Measurements from ENCODE around the gene AKR7A3. TPM values are rescaled to one million over a fixed set of nuclear protein-coding genes. Genes with fewer than 3 reads are reported as not detected.

AKR7A3 gene
- total and polyA plus RNA-seq, 9 of the 15 experiments (the other 6 are each of a cell fraction or from before 2014, with no cell fraction given), result 0.04 to 1.5 (median 0.44) TPM; not detected in 1

DNA sequence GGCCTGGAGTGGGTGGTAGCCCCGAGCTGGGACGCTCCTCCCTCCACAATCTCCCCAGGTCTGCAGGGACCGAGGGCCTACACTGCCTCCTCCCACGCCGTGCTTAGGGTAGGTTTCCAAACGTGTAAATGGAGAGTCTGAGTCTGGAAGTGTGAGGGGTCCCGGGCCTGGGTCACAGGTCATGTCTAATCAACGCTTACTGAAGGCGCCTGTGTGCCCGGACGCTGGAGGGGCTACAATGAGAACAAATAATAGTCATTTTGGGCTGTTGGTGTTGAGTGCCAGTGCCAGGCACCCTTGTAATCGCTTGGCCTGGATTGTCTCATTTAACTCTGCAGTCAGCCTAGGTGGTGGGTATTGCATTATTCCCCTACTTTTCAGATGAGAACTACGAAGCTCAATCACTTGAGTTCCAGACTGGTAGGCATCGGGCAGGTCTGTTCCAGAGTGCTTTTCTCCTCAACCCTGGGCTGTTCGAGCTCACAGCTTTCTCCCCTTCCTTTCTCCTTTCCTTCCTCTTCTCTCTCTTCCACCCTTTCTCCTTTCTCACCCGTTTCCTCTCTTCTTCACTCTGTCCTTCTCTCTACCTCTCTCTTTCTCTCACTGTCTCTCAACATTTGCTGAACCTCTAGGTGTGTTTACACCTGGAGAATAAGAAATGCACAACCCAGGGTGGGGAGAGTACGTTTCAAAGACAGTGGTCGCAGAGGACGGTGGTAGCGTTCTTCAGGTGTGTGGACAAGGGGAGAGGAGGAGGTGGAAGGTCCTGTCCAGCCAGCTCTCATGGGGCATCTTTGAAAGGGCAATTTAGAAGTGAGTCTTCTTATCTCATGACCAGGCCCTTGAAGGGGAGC lies 24.4 kb upstream of the AKR7A3 start (continued):
- TF ChIP-seq HCFC1 (IDR thresholded peaks at IDR 0.05; ENCODE audit: low read depth, low read length) (peak; percentile 10; the same call in 1 of the 2 replicates), TEAD4 (IDR thresholded peaks at IDR 0.05; ENCODE audit: low read length) (0 out of 2 replicates have a peak, but pooled peaks have one; percentile 35), TEAD4 (CRISPR knock-in tag; IDR thresholded peaks at IDR 0.05; ENCODE audit: borderline replicate concordance) (no peak), ZNF175 (CRISPR knock-in tag; IDR thresholded peaks at IDR 0.05; ENCODE audit: low read depth) (0 out of 2 replicates have a peak, but pooled peaks have one; percentile 2), ZEB2 (IDR thresholded peaks at IDR 0.05) (no peak), HDGF (IDR thresholded peaks at IDR 0.05) (peak; percentile 73; the same call in 1 of the 2 replicates), CBX2 (IDR thresholded peaks at IDR 0.05; ENCODE audit: insufficient read depth, low read length, poor library complexity, severe bottlenecking) (no peak), SRF (CRISPR knock-in tag; IDR thresholded peaks at IDR 0.05) (peak in 1 of 2 experiments; percentile 74; a peak in 1 of 4 replicates), NCOA4 (IDR thresholded peaks at IDR 0.05; ENCODE audit: partially characterized antibody) (peak; percentile 50), ADNP (tag; IDR thresholded peaks at IDR 0.05) (no peak)
- TF ChIP-seq, protein P1, sequence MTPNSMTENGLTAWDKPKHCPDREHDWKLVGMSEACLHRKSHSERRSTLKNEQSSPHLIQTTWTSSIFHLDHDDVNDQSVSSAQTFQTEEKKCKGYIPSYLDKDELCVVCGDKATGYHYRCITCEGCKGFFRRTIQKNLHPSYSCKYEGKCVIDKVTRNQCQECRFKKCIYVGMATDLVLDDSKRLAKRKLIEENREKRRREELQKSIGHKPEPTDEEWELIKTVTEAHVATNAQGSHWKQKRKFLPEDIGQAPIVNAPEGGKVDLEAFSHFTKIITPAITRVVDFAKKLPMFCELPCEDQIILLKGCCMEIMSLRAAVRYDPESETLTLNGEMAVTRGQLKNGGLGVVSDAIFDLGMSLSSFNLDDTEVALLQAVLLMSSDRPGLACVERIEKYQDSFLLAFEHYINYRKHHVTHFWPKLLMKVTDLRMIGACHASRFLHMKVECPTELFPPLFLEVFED (CRISPR knock-in tag; conservative IDR thresholded peaks at IDR 0.05), result 0 out of 2 replicates have a peak, but pooled peaks have one; percentile 9
- TF ChIP-seq, protein P2, sequence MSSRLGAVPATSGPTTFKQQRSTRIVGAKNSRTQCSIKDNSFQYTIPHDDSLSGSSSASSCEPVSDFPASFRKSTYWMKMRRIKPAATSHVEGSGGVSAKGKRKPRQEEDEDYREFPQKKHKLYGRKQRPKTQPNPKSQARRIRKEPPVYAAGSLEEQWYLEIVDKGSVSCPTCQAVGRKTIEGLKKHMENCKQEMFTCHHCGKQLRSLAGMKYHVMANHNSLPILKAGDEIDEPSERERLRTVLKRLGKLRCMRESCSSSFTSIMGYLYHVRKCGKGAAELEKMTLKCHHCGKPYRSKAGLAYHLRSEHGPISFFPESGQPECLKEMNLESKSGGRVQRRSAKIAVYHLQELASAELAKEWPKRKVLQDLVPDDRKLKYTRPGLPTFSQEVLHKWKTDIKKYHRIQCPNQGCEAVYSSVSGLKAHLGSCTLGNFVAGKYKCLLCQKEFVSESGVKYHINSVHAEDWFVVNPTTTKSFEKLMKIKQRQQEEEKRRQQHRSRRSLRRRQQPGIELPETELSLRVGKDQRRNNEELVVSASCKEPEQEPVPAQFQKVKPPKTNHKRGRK (tag; IDR thresholded peaks at IDR 0.05), result peak; percentile 81
- TF ChIP-seq, protein P3, sequence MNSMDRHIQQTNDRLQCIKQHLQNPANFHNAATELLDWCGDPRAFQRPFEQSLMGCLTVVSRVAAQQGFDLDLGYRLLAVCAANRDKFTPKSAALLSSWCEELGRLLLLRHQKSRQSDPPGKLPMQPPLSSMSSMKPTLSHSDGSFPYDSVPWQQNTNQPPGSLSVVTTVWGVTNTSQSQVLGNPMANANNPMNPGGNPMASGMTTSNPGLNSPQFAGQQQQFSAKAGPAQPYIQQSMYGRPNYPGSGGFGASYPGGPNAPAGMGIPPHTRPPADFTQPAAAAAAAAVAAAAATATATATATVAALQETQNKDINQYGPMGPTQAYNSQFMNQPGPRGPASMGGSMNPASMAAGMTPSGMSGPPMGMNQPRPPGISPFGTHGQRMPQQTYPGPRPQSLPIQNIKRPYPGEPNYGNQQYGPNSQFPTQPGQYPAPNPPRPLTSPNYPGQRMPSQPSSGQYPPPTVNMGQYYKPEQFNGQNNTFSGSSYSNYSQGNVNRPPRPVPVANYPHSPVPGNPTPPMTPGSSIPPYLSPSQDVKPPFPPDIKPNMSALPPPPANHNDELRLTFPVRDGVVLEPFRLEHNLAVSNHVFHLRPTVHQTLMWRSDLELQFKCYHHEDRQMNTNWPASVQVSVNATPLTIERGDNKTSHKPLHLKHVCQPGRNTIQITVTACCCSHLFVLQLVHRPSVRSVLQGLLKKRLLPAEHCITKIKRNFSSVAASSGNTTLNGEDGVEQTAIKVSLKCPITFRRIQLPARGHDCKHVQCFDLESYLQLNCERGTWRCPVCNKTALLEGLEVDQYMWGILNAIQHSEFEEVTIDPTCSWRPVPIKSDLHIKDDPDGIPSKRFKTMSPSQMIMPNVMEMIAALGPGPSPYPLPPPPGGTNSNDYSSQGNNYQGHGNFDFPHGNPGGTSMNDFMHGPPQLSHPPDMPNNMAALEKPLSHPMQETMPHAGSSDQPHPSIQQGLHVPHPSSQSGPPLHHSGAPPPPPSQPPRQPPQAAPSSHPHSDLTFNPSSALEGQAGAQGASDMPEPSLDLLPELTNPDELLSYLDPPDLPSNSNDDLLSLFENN (IDR thresholded peaks at IDR 0.05; ENCODE audit: low read depth in 2 of 2, low read length in 2 of 2), result peak in 1 of 2 experiments; percentile 44; a peak in 1 of 4 replicates
- TF ChIP-seq, protein P4, sequence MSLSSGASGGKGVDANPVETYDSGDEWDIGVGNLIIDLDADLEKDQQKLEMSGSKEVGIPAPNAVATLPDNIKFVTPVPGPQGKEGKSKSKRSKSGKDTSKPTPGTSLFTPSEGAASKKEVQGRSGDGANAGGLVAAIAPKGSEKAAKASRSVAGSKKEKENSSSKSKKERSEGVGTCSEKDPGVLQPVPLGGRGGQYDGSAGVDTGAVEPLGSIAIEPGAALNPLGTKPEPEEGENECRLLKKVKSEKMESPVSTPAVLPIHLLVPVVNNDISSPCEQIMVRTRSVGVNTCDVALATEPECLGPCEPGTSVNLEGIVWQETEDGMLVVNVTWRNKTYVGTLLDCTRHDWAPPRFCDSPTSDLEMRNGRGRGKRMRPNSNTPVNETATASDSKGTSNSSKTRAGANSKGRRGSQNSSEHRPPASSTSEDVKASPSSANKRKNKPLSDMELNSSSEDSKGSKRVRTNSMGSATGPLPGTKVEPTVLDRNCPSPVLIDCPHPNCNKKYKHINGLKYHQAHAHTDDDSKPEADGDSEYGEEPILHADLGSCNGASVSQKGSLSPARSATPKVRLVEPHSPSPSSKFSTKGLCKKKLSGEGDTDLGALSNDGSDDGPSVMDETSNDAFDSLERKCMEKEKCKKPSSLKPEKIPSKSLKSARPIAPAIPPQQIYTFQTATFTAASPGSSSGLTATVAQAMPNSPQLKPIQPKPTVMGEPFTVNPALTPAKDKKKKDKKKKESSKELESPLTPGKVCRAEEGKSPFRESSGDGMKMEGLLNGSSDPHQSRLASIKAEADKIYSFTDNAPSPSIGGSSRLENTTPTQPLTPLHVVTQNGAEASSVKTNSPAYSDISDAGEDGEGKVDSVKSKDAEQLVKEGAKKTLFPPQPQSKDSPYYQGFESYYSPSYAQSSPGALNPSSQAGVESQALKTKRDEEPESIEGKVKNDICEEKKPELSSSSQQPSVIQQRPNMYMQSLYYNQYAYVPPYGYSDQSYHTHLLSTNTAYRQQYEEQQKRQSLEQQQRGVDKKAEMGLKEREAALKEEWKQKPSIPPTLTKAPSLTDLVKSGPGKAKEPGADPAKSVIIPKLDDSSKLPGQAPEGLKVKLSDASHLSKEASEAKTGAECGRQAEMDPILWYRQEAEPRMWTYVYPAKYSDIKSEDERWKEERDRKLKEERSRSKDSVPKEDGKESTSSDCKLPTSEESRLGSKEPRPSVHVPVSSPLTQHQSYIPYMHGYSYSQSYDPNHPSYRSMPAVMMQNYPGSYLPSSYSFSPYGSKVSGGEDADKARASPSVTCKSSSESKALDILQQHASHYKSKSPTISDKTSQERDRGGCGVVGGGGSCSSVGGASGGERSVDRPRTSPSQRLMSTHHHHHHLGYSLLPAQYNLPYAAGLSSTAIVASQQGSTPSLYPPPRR (CRISPR knock-in tag; IDR thresholded peaks at IDR 0.05; ENCODE audit: borderline replicate concordance), result no peak

All from K562 (cell line).